DMS153 treated with DMSO at 0.1 percent for 48 hours (cell line): ENCODE measurements around the gene TCF7.

ENCODE experiments used
- DNase-seq: peaks from one replicate; lab custom pipeline; 2025; ENCODE audit not compliant: unreplicated experiment; lab: John Stamatoyannopoulos, UW

TCF7 gene

DNA sequence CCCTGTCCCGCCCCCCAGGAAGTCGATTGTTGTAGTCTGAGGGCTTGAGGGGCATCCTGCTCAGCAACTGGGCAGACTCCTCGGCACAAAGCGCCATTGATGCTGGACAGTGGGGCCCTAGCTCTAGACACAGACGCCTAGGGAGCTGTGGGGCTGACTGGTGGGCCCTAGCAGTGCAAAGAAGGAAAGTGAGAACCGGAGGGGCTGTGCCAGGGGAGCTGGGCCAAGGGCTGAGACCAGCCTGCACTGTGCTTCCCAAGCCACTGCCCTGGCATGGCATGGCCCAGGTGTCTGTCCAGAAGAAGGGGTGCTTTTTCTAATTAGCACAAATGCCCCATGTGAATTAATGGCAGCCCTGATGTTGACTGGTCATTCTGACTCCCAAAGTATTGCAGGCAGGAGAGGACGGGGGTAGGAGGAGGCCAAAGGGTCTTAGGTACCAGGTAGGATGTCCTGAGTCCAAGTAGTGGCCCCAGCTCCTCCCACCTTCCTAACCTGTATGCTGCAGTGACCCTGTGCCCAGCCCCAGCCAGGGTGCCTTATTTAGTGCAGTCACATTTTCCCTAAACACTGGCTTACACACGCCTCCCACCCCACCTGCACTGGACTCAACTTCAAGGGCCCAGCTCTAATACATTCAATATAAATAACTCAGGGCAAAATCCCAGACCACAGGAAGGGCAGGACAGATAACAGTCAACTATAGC, 15.9 kb downstream of the TCF7 start:
- DNase-seq: no peak

DNA sequence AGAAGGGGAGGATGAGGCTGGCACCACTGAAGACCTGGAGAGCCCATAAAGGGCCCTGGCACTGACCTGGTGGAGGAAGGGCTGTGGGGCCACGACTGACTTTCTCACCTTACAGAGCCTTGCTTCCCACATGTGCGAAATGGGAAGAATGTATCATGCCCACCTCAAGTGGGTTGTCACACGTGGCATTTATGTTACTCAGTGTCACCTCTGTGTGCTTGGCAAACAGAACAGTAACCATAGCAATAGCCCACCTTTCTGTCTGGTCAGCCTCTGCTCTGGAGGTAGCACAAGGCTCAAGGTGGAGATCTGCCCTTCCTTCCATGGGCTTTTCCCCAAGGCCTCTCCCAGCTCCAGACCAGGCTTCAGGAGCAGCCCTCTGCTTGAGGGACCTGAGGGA, 16.7 kb downstream of the TCF7 start:
- no peak for DNase-seq

- DNase-seq: no peak
Measured at GRCh38 chr5:134131578-134132350, 17.3 kb downstream of the TCF7 start.

- DNase-seq: no peak
Measured at GRCh38 chr5:134132372-134133187, 18.1 kb downstream of the TCF7 start.

DNA sequence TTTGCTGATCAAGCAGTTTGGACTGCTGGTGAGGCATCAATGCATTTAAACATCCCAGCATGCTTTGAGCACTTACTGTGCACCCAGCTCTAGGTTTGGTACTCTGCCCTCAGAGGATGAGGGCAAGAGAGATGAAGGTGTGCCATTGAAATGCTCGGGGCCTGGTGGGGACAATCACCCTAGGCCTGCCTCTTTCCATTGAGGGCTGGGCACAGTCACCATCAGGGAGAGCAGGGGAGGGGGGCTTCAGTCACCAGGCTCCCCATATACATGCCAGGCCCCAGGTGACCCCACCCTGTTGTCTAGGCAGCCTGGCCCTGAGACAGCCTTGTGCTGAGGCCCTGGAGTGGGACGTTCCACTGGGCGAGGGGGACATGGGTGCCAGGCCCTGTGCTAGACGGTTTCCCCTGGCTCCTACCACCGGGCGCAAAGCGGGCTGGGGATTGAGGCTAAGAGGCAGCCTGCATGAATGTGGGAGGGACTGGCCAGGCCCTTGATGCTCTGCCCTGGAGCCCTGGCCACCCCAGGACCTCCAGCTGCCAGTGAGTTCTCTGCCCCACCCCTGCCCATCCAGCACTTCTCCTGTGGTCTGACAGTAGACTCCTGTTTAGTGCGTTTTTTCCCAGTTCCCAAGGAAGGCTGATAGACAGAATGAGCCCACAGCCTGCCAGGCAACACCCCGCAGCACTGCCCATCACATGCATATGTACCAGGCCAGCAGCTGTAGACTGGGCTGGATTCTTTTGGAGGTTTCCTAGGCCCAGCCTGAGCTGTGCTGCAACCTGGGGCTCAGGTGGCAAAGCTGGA, 18.9 kb downstream of the TCF7 start:
- DNase-seq: no peak

DNA sequence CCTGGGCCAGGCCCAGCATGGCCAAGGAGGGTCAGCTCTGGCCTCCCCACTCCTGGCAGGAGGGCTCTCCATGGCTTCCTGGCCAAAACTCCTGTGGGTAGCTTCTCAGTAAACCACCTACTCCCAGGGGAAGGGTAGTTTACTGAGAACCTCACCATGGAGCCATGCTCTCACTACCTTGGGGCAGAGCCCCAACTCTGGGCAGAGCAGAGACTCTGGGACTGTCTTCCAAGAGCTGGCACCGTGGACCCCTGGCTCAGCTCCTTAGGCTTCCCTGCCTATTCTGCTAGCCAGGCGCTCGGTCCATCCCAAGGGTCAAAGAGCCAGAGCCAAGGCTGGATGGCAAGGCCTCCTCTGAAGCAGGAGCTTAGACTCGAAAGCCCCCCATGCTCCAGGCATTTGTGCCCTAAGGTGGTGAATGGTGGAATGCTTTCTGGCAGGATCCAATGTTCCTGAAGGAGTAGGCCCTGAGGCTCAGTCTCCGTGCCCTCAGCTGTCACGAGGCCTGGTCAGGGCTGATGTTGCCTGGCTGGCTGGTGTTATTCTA, 19.6 kb downstream of the TCF7 start:
- no peak for DNase-seq

DNA sequence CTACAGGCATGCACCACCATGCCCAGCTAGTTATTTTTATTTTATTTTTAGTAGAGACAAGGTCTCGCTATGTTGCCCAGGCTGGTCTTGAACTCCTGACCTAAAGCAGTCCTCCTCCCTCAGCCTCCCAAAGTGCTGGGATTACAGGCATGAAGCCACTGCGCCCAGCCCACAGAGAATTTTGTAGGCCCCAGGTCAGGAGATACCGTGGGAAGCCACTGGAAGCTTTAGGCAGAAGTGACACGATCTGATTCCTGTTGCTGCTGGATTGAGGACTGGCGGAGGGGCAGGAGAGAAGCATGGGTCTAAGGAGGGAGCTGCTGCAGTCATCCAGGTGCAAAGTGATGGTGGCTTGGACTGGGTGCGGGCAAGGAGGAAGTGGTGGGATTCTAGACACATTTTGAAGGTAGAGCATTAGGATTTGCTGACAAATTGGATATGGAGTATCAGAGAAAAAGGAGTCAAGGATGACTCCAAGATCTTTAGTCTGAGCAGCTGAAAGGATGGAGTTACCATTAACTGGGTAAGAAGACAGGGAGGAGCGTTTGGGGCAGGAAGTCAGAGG, 20.7 kb downstream of the TCF7 start:
- no peak for DNase-seq

DNA sequence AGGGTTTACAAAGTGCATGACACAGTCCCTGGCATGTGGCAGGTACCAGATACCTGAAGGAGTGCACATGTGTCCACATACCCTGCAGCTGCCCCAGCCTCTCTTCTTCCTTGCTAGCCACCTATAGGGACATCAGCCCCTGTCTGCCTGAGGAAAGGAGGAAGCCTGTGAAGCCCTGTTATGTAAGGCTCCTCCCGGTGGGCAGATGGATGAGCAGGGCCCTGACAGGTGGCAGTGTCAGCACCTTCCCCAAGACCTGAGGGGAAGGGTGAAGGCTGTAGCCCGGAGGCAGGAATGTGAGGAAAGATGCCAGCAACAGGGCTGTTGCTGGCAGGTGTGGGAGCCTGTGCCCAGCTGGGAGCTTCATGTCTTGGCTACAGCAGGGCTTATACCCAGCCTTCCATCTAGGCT, 21.7 kb downstream of the TCF7 start:
- DNase-seq: no peak

DNA sequence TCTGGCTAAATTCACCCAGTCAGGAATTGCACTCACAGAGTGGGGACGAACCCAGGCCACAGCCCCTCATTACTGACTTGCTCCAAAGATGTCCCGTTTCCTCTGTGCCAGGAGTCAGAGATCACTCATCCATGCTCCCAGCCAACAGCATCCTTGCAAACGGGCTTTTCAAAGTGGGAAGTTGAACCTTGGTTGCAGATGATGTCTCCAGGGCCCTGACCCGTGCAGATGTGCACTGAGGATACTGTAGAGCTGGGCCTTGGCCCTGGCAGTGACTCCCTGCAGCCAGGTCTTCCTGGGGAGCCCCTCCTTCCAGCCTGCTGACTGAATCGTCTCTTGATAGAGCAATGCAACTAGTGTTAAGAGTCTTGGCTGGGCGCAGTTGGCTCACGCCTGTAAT, 22.3 kb downstream of the TCF7 start:
- DNase-seq: no peak

DNA sequence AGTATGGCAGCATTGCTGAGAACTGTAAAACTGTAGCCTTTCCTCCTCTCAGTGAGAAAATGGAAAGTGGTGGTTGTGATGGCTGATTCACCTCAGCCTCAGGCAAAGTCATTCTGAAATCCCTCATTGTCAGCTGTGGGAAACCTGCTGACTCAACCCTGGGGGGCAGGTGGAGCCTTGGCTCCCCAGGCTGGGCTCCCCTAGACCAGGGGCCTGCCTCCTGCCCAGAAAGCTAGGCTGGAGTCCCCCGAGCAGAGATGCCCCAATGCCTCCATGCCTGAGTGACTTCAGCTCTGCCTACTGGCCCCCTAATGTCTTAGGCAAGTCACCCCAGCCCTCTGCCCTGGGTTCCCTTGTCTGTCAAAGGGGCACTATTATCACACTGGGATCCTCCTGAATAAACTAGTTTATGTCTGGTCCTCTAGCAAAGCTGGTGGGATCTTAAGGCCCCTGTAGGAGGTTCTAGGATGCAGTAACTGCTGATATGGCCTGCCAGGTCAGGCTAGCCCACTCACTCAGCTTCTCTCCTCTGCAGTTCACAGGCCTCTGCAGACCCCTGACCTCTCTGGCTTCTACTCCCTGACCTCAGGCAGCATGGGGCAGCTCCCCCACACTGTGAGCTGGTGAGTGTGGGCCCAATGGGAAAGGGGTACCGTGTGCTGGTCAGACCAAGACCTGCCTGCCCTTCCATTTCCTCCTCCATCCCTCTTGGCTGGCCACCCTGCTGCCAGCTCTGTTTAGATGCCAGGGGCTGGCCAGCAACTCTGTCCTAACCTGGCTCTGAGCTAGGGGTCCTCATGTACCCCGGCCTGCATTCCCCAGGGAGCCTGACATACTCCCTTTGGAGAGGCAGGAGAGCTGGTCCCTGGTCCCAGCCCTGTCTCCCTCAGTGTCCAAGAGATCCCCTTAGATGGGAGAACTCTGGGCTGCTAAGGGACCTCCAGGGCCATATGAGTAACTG, 24.2 kb downstream of the TCF7 start:
- DNase-seq: no peak

GRCh38 chr5:134139377-134139851, 24.9 kb downstream of the TCF7 start:
- no peak for DNase-seq

DNA sequence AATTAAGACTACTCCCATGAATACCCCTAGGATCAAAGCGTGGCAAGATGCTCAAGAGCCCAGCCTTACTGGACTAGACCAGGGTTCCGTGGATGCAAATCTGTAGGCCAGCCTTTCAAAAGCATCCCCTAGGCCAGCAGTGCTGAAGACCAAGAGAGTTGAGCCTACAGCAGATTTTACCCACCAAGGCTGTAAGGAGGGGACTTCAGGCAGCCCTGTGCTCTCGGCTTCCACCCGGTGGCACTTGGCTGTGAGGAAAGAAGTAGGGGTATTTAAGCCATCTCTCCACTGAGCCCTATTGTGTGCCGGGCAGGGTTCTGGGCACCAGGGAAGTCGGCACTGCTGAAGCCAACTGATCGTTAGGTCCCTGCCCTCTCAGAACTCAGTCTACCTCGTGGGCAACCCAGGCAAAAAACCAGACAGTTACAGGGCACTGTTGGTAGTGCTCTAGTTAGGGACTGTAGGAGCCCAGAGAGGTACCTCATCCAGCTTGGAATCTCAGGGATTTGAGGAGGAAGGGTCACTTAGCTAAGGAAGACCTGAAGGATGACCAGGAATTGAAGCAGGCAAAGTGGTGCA, 25.5 kb downstream of the TCF7 start:
- no peak for DNase-seq

DNA sequence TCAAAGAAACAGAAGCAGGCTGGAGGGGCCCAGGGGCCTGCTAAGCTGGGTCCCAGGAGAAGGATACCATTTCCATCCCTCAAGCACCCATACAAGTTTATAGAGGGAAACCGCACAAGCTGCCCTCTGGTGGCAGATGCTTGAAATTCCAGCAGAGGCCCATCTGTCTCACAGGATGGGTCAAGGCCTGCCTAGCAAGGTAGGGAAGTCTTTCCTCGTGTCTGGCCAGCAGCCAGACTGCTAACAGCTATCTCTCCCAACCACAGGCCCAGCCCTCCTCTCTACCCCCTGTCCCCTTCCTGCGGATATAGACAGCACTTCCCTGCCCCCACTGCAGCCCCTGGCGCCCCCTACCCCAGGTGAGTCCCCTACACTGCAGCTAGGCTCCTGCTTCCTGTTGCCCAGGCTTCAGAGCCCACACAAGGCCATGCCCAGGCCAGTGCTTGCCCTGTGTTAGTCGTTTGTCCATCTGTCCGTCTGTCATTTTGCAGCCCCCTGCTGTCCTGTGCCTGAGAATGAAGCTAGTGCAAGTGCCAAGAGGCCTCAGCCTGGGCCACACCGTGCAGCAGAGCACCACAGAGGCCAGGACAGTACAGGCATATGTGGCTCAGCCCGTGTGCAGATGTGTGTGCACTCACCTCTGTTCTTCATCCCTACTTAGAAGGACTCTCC, 26.2 kb downstream of the TCF7 start:
- DNase-seq: no peak

- DNase-seq: no peak
Measured at GRCh38 chr5:134141331-134142050, 27.0 kb downstream of the TCF7 start.

- DNase-seq: no peak
Measured at GRCh38 chr5:134142052-134142451, 27.6 kb downstream of the TCF7 start.

- no peak for DNase-seq
Measured at GRCh38 chr5:134142806-134143205, 28.3 kb downstream of the TCF7 start.

DNA sequence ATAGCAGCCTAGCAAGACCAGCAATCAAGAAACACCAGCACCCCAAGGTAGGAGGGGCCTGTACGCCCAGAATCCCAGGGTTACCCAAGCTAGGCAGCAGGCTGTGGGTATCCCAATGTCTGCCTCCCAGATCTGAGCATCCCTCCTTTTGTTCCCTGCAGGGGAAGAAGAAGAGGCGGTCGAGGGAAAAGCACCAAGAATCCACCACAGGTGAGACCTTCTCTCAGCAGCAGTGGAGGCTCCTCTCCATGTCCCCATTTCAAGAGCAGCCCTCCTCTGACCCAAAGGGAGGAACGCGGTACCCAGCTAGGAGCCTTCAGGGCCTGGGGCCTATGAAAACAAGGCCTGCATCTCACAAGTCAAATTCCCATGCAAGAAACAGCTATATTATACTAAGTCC, 28.9 kb downstream of the TCF7 start:
- DNase-seq: no peak
